HG03354 (cell line): ENCODE data around the gene ZNF593OS.

Experiments used
- ATAC-seq: cut with Tn5 transposase; IDR thresholded peaks from one replicate; pipeline ENCODE4 v1.9.1; 2021; ENCODE audit warnings: mild to moderate bottlenecking; ENCODE audit not compliant: unreplicated experiment, poor library complexity, severe bottlenecking

The ZNF593OS gene

GRCh38 chr1:26132128-26132833, 39.4 kb downstream of the ZNF593OS start:
- ATAC-seq: no peak

GRCh38 chr1:26130695-26131094, 40.9 kb downstream of the ZNF593OS start:
- no peak for ATAC-seq

GRCh38 chr1:26129778-26130177, 41.9 kb downstream of the ZNF593OS start:
- no peak for ATAC-seq

- ATAC-seq: no peak
Observed at GRCh38 chr1:26127235-26128163, 44.1 kb downstream of the ZNF593OS start.

GRCh38 chr1:26126321-26127084, 45.1 kb downstream of the ZNF593OS start:
- peak; percentile 80 for ATAC-seq

- no peak for ATAC-seq
Observed at GRCh38 chr1:26125946-26126320, 45.7 kb downstream of the ZNF593OS start.

GRCh38 chr1:26125382-26125781, 46.2 kb downstream of the ZNF593OS start:
- ATAC-seq: no peak

- ATAC-seq: no peak
Observed at GRCh38 chr1:26124418-26125331, 47.0 kb downstream of the ZNF593OS start.

- ATAC-seq: no peak
Observed at GRCh38 chr1:26122988-26123973, 48.4 kb downstream of the ZNF593OS start.

GRCh38 chr1:26121854-26122773, 49.5 kb downstream of the ZNF593OS start:
- no peak for ATAC-seq

- ATAC-seq: peak; percentile 41
Observed at GRCh38 chr1:26119892-26120608, 51.6 kb downstream of the ZNF593OS start.
